GM12891 (cell line): ENCODE data around the gene TAMM41.
"Not testable (repeated sequence)": the region's sequence is repeated elsewhere in the genome, so short reads cannot be mapped to it uniquely, and the experiment has no call there.

ENCODE experiments used
- POLR2A ChIP-seq: IDR thresholded peaks from 2 replicates; pipeline ENCODE4 v1.6.1; 2011; ENCODE audit warnings: low read depth, low read length, control low read depth
- POLR2AphosphoS5 ChIP-seq: IDR thresholded peaks from 2 replicates; pipeline ENCODE4 v1.6.1; 2011; ENCODE audit warnings: low read depth, low read length, control low read depth
- POU2F2 ChIP-seq: IDR thresholded peaks from 2 replicates; pipeline ENCODE4 v1.6.1; 2011; ENCODE audit warnings: low read depth, mild to moderate bottlenecking, control low read depth, low read length, moderate library complexity
- TAF1 ChIP-seq: IDR thresholded peaks from 2 replicates; pipeline ENCODE4 v1.6.1; 2011; ENCODE audit warnings: low read depth, low read length, control low read depth

DNA sequence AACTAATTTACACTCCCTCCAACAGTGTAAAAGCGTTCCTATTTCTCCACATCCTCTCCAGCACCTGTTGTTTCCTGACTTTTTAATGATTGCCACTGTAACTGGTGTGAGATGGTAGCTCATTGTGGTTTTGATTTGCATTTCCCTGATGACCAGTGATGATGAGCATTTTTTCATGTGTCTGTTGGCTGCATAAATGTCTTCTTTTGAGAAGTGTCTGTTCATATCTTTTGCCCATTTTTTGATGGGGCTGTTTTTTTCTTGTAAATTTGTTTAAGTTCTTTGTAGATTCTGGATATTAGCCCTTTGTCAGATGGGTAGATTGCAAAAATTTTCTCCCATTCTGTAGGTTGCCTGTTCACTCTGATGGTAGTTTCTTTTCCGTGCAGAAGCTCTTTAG, 15.9 kb upstream of the TAMM41 start:
- not testable (repeated sequence) for TF ChIP-seq POLR2A, POLR2AphosphoS5, TAF1, POU2F2
